ENCODE measurements around the gene FAH. TPM values are rescaled to one million over a fixed set of nuclear protein-coding genes. Genes with fewer than 3 reads are reported as not detected.
"Not testable (repeated sequence)": the region's sequence is repeated elsewhere in the genome, so short reads cannot be mapped to it uniquely, and the experiment has no call there.

Gene FAH
- total RNA-seq, 1 donor = 17.7 TPM

GRCh38 chr15:80152180-80152895 is 461 bp upstream of the FAH start:
- Histone ChIP-seq H3K79me2 (ENCODE audit: insufficient read depth, low read length) (peaks cover 12% of the 10 kb centered on the region), H3K9me3 (ENCODE audit: low read depth, low read length) (no peaks in the 10 kb centered on the region), H4K20me1 (ENCODE audit: insufficient read depth, low read length) (no peaks in the 10 kb centered on the region), H3K4me1 (ENCODE audit: insufficient read depth, low read length) (peaks cover 17% of the 10 kb centered on the region), H3K36me3 (ENCODE audit: insufficient read depth, low read length) (no peaks in the 10 kb centered on the region), H3K4me3 (ENCODE audit: insufficient read depth, low read length) (peak overlapping the region; percentile 90), H2AFZ (ENCODE audit: low read length) (peak overlapping the region; percentile 93), H3K4me2 (ENCODE audit: insufficient read depth, low read length) (peak overlapping the region; percentile 100), H3K27ac (ENCODE audit: low read depth, low read length) (peak overlapping the region; percentile 25), H3K27me3 (ENCODE audit: insufficient read depth, low read length) (no peaks in the 10 kb centered on the region)
- TF ChIP-seq, protein P1, sequence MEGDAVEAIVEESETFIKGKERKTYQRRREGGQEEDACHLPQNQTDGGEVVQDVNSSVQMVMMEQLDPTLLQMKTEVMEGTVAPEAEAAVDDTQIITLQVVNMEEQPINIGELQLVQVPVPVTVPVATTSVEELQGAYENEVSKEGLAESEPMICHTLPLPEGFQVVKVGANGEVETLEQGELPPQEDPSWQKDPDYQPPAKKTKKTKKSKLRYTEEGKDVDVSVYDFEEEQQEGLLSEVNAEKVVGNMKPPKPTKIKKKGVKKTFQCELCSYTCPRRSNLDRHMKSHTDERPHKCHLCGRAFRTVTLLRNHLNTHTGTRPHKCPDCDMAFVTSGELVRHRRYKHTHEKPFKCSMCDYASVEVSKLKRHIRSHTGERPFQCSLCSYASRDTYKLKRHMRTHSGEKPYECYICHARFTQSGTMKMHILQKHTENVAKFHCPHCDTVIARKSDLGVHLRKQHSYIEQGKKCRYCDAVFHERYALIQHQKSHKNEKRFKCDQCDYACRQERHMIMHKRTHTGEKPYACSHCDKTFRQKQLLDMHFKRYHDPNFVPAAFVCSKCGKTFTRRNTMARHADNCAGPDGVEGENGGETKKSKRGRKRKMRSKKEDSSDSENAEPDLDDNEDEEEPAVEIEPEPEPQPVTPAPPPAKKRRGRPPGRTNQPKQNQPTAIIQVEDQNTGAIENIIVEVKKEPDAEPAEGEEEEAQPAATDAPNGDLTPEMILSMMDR (IDR thresholded peaks at IDR 0.05; ENCODE audit: extremely low read depth, low read depth, low read length) = no peak
- DNase-seq (ENCODE audit: insufficient read length, low spot score, missing footprints) = peak; percentile 97

DNA sequence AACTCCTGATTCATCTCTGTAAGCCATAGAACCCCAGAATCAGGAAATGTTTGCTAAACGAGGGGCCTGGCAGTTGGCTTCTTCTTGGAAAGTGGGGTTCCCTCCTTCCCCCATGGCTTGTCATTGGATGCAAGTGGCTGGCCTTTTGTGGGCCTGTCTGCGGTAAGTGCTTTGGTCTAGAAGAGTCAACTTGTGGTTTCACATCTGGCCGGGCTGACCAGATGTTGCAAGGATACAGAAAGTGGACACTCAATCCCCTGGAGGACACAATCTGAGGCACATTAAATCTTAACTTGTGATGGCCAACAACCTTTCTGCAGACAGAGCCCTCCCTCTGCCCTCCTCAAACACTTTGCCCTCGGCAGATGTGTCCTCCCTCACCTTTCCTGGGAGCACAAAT is 1.1 kb downstream of the FAH start:
- peak overlapping the region; percentile 100 for H3K4me2 ChIP-seq (ENCODE audit: insufficient read depth, low read length)
- H3K36me3 ChIP-seq (ENCODE audit: insufficient read depth, low read length) = no peaks in the 10 kb centered on the region
- no peaks in the 10 kb centered on the region for H3K27me3 ChIP-seq (ENCODE audit: insufficient read depth, low read length)
- DNase-seq (ENCODE audit: insufficient read length, low spot score, missing footprints) = peak; percentile 56
- H3K9me3 ChIP-seq (ENCODE audit: low read depth, low read length) = no peaks in the 10 kb centered on the region
- TF ChIP-seq, protein P1 (IDR thresholded peaks at IDR 0.05; ENCODE audit: extremely low read depth, low read depth, low read length) = no peak
- peaks cover 17% of the 10 kb centered on the region for H3K4me1 ChIP-seq (ENCODE audit: insufficient read depth, low read length)
- H3K27ac ChIP-seq (ENCODE audit: low read depth, low read length) = peak overlapping the region; percentile 74
- peak overlapping the region; percentile 90 for H3K4me3 ChIP-seq (ENCODE audit: insufficient read depth, low read length)
- H2AFZ ChIP-seq (ENCODE audit: low read length) = peak overlapping the region; percentile 99
- no peaks in the 10 kb centered on the region for H4K20me1 ChIP-seq (ENCODE audit: insufficient read depth, low read length)
- H3K79me2 ChIP-seq (ENCODE audit: insufficient read depth, low read length) = peaks cover 12% of the 10 kb centered on the region

GRCh38 chr15:80154336-80154735 is 1.5 kb downstream of the FAH start:
- Histone ChIP-seq H3K36me3 (ENCODE audit: insufficient read depth, low read length) (no peaks in the 10 kb centered on the region), H3K4me2 (ENCODE audit: insufficient read depth, low read length) (peak overlapping the region; percentile 100), H3K9me3 (ENCODE audit: low read depth, low read length) (no peaks in the 10 kb centered on the region), H3K27me3 (ENCODE audit: insufficient read depth, low read length) (no peaks in the 10 kb centered on the region), H3K79me2 (ENCODE audit: insufficient read depth, low read length) (peaks cover 12% of the 10 kb centered on the region), H3K4me3 (ENCODE audit: insufficient read depth, low read length) (no peak overlapping the region), H4K20me1 (ENCODE audit: insufficient read depth, low read length) (no peaks in the 10 kb centered on the region), H3K4me1 (ENCODE audit: insufficient read depth, low read length) (peaks cover 17% of the 10 kb centered on the region), H3K27ac (ENCODE audit: low read depth, low read length) (no peak overlapping the region), H2AFZ (ENCODE audit: low read length) (no peak overlapping the region)
- TF ChIP-seq, protein P1 (IDR thresholded peaks at IDR 0.05; ENCODE audit: extremely low read depth, low read depth, low read length) = no peak
- DNase-seq (ENCODE audit: insufficient read length, low spot score, missing footprints) = no peak

DNA sequence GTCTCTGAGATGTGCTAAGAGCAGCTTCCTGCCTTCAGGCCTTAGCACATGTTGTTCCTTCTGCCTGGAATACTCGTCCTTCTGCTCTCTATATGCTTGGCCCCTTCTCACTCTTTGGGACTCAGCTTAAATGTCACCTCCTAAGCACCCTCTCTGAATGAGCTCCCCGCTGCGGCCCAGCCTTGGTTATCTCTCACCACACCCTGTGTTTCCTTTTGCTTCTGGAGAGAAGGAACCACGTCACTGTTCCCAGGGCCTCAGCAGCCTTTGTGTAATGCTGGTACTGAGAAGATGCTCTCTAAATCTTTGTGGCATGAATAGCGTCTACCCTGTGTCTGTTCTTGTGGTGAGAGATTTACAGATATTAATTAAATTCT is 2.2 kb downstream of the FAH start:
- no peaks in the 10 kb centered on the region for H4K20me1 ChIP-seq (ENCODE audit: insufficient read depth, low read length)
- H3K36me3 ChIP-seq (ENCODE audit: insufficient read depth, low read length) = peaks cover 3% of the 10 kb centered on the region
- no peak for DNase-seq (ENCODE audit: insufficient read length, low spot score, missing footprints)
- H2AFZ ChIP-seq (ENCODE audit: low read length) = no peak overlapping the region
- H3K4me2 ChIP-seq (ENCODE audit: insufficient read depth, low read length) = no peak overlapping the region
- TF ChIP-seq, protein P1 (IDR thresholded peaks at IDR 0.05; ENCODE audit: extremely low read depth, low read depth, low read length) = no peak
- no peak overlapping the region for H3K4me3 ChIP-seq (ENCODE audit: insufficient read depth, low read length)
- no peaks in the 10 kb centered on the region for H3K27me3 ChIP-seq (ENCODE audit: insufficient read depth, low read length)
- peaks cover 12% of the 10 kb centered on the region for H3K79me2 ChIP-seq (ENCODE audit: insufficient read depth, low read length)
- H3K27ac ChIP-seq (ENCODE audit: low read depth, low read length) = no peak overlapping the region
- H3K4me1 ChIP-seq (ENCODE audit: insufficient read depth, low read length) = peaks cover 22% of the 10 kb centered on the region
- no peaks in the 10 kb centered on the region for H3K9me3 ChIP-seq (ENCODE audit: low read depth, low read length)

DNA sequence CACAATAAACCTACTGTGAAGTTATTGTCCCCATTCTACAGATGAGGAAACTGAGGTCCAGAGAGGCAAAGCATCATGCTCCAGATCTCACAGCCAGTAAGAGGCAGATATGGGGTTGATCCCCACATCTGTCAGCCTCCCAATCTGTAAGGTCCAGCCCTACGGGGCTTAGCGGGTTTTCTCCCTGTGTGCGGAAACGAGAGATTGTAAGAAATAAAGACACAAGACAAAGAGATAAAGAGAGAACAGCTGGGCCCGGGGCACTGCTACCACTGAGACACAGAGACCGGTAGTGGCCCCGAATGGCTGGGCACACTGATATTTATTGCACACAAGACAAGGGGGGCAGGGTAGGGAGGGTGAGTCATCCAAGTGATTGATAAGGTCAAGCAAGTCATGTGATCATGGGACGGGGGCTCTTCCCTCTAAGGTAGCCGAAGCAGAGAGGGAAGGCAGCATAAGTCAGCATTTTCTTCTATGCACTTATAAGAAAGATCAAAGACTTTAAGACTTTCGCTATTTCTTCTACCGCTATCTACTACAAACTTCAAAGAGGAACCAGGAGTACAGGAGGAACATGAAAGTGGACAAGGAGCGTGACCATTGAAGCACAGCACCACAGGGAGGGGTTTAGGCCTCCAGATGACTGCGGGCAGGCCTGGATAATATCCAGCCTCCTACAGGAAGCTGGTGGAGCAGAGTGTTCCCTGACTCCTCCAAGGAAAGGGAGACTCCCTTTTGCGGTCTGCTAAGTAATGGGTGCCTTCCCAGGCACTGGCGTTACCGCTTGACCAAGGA is 2.8 kb downstream of the FAH start:
- not testable (repeated sequence) for H3K4me2 ChIP-seq (ENCODE audit: insufficient read depth, low read length); H2AFZ ChIP-seq (ENCODE audit: low read length); H3K27me3 ChIP-seq (ENCODE audit: insufficient read depth, low read length); H3K9me3 ChIP-seq (ENCODE audit: low read depth, low read length); H3K4me3 ChIP-seq (ENCODE audit: insufficient read depth, low read length); H3K36me3 ChIP-seq (ENCODE audit: insufficient read depth, low read length); H4K20me1 ChIP-seq (ENCODE audit: insufficient read depth, low read length); DNase-seq (ENCODE audit: insufficient read length, low spot score, missing footprints); H3K27ac ChIP-seq (ENCODE audit: low read depth, low read length)
- H3K4me1 ChIP-seq (ENCODE audit: insufficient read depth, low read length) = peaks cover 28% of the 10 kb centered on the region
- H3K79me2 ChIP-seq (ENCODE audit: insufficient read depth, low read length) = peaks cover 12% of the 10 kb centered on the region

Data from osteoblast (primary cell).